Fibroblast of lung (primary cell): ENCODE measurements around the gene MCOLN2.

Experiments
- CTCF ChIP-seq, 2 donors: IDR thresholded peaks in 1 of 2; conservative IDR thresholded peaks in 1 of 2; 1 replicate in 1 of 2; 2 replicates in 1 of 2; pipeline ENCODE4 v1.5.1; 2011 to 2012; ENCODE audit warnings: low read length in 2 of 2, control low read depth in 1 of 2, inconsistent platforms in 1 of 2, low read depth in 1 of 2, mild to moderate bottlenecking in 1 of 2
- EZH2 ChIP-seq: IDR thresholded peaks from 2 replicates; pipeline ENCODE4 v1.5.1; 2012; ENCODE audit warnings: low read length, control low read depth, mild to moderate bottlenecking; ENCODE audit errors: missing control alignments

- peak in 1 of 2 donors; percentile 2 for TF ChIP-seq CTCF (conservative IDR thresholded peaks at IDR 0.05 in 1 of 2, IDR thresholded peaks at IDR 0.05 in 1 of 2; ENCODE audit: low read depth in 1 of 2, low read length in 2 of 2)
- no peak for TF ChIP-seq EZH2
Measured at GRCh38 chr1:84884671-84885389, 112.1 kb downstream of the MCOLN2 start.
